Upper lobe of right lung (tissue), 1 donor: ENCODE data around the gene ETNPPL. TPM values are rescaled to one million over a fixed set of nuclear protein-coding genes. Genes with fewer than 3 reads are reported as not detected.

Source experiments
- ATAC-seq: fragments of 200-7000 bp; cut with Tn5 transposase; one replicate; pipeline ENCODE4 v1.9.1; 2020; ENCODE audit warnings: mild to moderate bottlenecking, moderate library complexity
- DNase-seq: peaks from one replicate; pipeline ENCODE4 v3.0.0-alpha.2; 2020
- H3K27ac ChIP-seq: fragments of 200-600 bp; one replicate; pipeline ENCODE4 v1.8.0; 2022
- H3K27me3 ChIP-seq: fragments of 200-600 bp; one replicate; pipeline ENCODE4 v1.8.0; 2022; ENCODE audit warnings: mild to moderate bottlenecking
- H3K36me3 ChIP-seq: fragments of 200-600 bp; one replicate; pipeline ENCODE4 v1.8.0; 2022
- H3K4me1 ChIP-seq: fragments of 200-600 bp; one replicate; pipeline ENCODE4 v1.8.0; 2022
- H3K4me3 ChIP-seq: fragments of 200-600 bp; one replicate; pipeline ENCODE4 v1.8.0; 2022; ENCODE audit warnings: mild to moderate bottlenecking
- H3K9me3 ChIP-seq: fragments of 200-600 bp; one replicate; pipeline ENCODE4 v1.8.0; 2022
- intact Hi-C: fragments of 100-400 bp; cut with DNase I; formaldehyde crosslinking; loops from one replicate; pipeline ENCODE4 v1.11.0; 2022
- total RNA-seq: library from RNA; stranded (reverse); fragmentation: NEBNext Ultra II Directional; extraction: Animal tissue kit (Norgen Biotek cat#: 25700); gene quantifications from one replicate; pipeline ENCODE4 v1.2.1, GENCODE V29; 2021
- TF ChIP-seq, protein P1 (sequence below): fragments of 200-600 bp; IDR thresholded peaks from one replicate; pipeline ENCODE4 v1.8.0; 2022; ENCODE audit warnings: antibody characterized with exemption
- donor health status: DM: no; HTN: yes; CAD: no; lungs with severe emphysema.

Gene ETNPPL
- total RNA-seq, 1 donor from 2014 or later: not detected

GRCh38 chr4:108742451-108743420 lies 20.1 kb downstream of the ETNPPL start:
- Histone ChIP-seq H3K9me3 (no peaks in the 10 kb centered on the region), H3K27ac (no peak overlapping the region), H3K4me3 (no peak overlapping the region), H3K4me1 (no peaks in the 10 kb centered on the region), H3K27me3 (no peaks in the 10 kb centered on the region), H3K36me3 (no peaks in the 10 kb centered on the region)
- TF ChIP-seq, protein P1, sequence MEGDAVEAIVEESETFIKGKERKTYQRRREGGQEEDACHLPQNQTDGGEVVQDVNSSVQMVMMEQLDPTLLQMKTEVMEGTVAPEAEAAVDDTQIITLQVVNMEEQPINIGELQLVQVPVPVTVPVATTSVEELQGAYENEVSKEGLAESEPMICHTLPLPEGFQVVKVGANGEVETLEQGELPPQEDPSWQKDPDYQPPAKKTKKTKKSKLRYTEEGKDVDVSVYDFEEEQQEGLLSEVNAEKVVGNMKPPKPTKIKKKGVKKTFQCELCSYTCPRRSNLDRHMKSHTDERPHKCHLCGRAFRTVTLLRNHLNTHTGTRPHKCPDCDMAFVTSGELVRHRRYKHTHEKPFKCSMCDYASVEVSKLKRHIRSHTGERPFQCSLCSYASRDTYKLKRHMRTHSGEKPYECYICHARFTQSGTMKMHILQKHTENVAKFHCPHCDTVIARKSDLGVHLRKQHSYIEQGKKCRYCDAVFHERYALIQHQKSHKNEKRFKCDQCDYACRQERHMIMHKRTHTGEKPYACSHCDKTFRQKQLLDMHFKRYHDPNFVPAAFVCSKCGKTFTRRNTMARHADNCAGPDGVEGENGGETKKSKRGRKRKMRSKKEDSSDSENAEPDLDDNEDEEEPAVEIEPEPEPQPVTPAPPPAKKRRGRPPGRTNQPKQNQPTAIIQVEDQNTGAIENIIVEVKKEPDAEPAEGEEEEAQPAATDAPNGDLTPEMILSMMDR: no peak
- DNase-seq (no peak), ATAC-seq (no peak)
- intact Hi-C loops: no loop called here

DNA sequence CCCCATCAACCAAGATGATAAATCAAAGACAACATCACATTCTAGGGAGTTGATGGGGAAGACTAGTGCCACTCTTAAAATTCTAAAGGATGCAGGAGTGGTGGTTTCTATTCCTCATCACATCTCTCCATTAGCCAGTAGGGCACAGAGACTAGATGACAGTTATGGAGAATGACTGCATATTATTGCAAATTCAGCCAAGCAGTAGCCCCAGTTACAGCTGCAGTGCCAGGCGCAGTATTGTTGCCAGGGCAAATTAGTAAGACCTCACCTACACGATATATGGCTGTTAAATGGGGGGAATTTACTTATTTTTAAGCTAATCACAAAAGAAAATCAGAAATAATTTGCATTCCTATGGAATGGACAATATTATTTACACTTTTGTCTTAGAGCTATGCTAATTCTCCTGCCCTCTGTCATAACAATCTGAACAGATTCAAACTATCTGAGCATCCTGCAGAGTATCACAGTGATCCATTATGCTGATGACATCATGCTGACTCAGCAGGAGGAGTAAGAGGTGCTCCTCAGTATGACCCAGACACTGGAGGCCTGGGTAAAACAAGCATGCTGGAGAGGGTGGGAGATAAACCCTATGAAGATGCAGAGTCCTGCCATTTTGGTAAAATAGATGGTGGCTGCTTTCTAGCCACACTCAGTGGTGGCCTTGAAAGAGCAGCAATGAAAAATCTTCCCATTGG lies 24.7 kb downstream of the ETNPPL start:
- TF ChIP-seq, protein P1: no peak
- intact Hi-C loops: no loop called here
- no peaks in the 10 kb centered on the region for H3K36me3 ChIP-seq
- ATAC-seq (no peak), DNase-seq (no peak)
- H3K4me1 ChIP-seq: no peaks in the 10 kb centered on the region
- H3K9me3 ChIP-seq: no peaks in the 10 kb centered on the region
- no peak overlapping the region for H3K4me3 ChIP-seq
- no peaks in the 10 kb centered on the region for H3K27me3 ChIP-seq
- no peak overlapping the region for H3K27ac ChIP-seq

GRCh38 chr4:108731006-108731405 lies 31.8 kb downstream of the ETNPPL start:
- Histone ChIP-seq H3K27ac (no peak overlapping the region), H3K4me1 (no peaks in the 10 kb centered on the region), H3K36me3 (no peaks in the 10 kb centered on the region), H3K9me3 (no peaks in the 10 kb centered on the region), H3K27me3 (no peaks in the 10 kb centered on the region), H3K4me3 (no peak overlapping the region)
- DNase-seq (no peak), ATAC-seq (no peak)
- TF ChIP-seq, protein P1: no peak
- intact Hi-C loops: no loop called here

DNA sequence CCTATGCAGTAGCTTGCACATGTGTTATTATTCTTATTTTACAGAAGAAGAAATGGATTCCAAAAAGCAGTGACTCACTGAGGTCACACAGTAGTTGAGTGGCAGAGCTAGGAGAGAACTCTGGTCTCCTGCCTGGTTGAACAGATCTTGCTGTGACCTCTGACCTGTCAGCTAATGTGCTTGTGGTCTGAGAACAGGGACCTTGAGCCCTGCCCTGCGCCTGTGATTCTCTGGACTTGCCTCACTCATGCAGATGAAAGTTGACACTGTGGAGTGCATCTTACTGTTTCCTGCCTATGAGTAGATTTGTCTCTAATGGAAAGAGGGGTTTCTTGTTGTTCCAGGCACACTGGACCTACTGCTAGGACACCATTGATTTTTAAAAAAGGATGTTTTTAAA lies 32.3 kb downstream of the ETNPPL start:
- H3K9me3 ChIP-seq: peaks cover 3% of the 10 kb centered on the region

GRCh38 chr4:108729731-108730130 lies 33.1 kb downstream of the ETNPPL start:
- TF ChIP-seq, protein P1: no peak
- ATAC-seq (no peak), DNase-seq (no peak)
- Histone ChIP-seq H3K4me3 (no peak overlapping the region), H3K4me1 (no peaks in the 10 kb centered on the region), H3K27ac (no peak overlapping the region), H3K27me3 (no peaks in the 10 kb centered on the region), H3K36me3 (no peaks in the 10 kb centered on the region), H3K9me3 (peaks cover 4% of the 10 kb centered on the region)
- intact Hi-C loops: no loop called here

More for the DNA sequence above, 32.3 kb downstream of the ETNPPL start:
- H3K36me3 ChIP-seq: no peaks in the 10 kb centered on the region
- no peaks in the 10 kb centered on the region for H3K4me1 ChIP-seq
- H3K4me3 ChIP-seq: no peak overlapping the region
- no peaks in the 10 kb centered on the region for H3K27me3 ChIP-seq
- DNase-seq (no peak), ATAC-seq (no peak)
- intact Hi-C loops: no loop called here
- no peak overlapping the region for H3K27ac ChIP-seq
- TF ChIP-seq, protein P1: no peak
